Measurements from ENCODE around the gene TMEM72.

Gene TMEM72

DNA sequence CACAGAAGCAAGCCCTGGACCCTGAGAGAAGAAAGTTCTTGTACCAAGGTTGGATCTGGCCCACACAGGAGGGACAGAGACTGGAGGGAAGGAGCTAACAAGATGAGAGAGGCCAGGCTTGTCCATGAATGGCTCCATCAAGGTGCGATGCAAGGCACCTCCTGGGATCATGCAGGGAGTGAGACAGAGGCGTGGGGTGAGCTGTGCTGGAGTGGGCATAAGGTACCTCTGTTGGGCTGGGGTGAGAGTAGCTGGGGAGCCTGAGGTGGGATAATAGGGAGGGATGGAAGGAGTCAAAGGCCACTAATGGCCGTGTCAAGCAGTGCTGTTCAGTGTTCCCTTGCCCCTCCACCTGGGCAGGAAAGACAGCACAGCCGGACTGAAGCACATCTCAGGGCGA, 9.9 kb downstream of the TMEM72 start:
- DNase-seq, result no peak

DNA sequence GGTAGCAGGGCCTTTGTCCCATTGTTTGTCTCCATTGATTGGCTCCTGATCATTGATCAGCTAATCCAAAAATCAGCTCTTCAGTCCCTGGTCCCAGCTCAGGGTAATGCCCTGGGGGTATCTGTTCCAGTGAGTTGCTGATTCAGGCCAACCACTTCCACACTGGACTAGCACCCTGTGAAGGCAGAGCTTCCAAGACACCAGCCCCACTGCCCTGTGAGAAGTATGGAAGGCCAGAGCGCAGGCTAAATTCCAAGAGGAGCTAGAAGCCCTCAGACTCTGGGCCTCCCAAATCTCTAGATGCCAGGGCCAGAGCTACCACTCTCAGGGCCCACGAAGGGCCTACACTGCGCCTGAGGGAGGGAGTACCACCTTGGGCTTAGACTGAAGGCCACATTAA, 10.4 kb downstream of the TMEM72 start:
- DNase-seq, result no peak

DNA sequence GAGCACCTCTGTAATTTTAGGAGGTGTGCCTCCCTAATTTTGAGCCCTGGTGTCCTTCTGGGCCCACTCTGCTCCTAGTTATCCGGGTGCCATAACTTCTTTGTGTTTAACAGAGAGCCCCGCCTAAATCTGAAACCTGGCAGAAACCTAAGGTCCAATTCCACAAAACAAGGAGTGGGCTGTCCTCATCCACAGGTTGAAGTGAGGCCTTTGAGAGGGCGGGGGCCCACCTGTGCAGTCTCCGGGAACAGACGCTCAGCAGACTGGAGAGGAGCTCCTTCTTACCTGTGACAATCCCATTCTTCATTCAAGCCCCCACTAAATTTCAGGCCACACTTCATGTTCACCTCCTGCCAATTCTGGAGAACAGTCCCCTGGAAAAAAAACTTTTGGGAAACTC, 10.9 kb downstream of the TMEM72 start:
- no peak for DNase-seq

DNA sequence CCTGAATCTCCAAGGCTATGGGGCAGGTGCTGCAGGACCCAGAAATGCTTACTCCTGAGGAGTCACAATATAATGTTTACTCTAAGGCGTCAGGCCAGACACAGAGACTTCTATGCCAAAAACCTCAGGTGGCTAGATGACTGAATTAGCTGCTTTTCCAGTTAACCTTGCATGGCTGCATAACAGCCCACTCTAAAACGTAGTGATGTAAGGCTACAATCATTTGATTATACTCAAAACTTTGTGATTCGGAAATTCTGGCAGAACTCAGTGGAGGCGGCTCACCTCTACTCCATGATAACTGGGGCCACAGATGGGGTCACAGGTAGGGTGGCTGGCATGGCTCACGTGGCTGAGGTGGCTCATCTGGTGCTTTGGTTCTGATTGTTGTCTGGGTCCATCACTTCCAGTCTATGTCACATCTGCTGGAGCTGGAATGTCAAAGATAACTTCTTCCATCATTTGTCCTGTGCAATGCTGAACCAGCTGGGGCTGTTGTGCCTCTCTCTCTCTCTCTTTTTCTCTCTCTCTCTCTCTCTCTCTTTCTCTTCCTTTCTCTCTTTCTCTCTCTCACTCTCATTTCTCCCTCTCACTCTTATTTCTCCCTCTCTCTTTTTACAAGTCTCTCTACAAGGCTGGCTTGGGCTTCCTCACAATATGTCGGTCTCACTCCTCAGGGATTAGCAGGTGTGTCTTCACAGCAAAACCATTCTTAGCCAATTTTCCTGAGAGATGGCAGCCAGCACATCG, 11.8 kb downstream of the TMEM72 start:
- no peak for DNase-seq

DNA sequence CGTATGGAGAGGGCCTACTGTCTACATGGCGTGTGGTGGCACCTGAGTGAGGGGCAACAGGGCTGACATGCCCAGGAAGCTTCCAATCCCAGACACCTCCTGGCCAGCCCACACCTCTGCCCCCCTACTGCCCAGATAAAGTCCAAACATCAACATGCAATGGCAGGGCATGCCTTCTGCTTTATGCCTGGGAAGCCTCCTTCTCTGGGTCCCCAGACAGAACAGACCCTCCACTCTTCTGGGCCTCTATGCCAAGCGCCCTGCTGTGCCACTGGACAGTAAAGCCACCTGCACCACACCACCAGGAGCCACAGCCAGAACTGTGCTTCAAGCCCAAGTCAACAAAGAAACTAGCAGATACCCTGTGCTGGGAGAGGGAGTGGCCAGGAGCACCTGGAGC, 12.5 kb downstream of the TMEM72 start:
- no peak for DNase-seq

DNA sequence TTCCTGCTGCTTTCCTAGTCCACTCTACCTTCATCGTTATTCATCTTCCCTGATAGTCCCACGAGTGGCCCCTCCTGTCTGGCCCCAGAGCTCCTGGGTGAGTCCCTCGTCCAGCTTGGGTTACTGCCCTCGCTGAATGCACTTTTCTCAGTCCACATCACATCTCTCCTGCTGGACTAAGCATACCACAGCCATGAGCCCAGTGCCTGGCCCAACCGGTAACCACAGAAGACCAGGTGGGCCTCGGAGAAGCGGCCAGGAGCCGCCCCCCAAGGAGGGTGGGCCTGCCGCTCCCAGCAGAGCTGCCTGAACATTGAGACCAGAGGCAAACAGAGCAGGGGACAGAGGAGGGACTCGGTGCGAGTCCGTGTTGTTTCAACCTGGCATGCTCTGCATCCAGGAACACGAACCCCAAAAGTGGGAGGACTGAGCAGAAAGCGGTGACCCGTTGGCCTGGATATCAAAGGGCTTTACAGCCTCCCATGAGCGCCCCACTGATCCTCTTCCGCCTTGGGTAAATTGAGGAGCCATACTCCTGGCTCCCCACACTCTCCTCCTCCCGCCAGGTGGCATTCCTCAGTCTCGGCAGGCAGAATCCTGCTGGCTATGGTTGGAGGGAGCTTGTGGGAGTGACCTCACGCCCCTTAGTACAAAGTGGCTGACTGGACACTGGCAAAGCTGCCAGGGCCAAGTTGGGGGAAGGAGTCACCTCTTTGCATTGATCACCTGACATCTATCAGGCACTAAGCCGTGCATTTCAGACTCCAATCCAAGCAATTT, 13.3 kb downstream of the TMEM72 start:
- no peak for DNase-seq

DNA sequence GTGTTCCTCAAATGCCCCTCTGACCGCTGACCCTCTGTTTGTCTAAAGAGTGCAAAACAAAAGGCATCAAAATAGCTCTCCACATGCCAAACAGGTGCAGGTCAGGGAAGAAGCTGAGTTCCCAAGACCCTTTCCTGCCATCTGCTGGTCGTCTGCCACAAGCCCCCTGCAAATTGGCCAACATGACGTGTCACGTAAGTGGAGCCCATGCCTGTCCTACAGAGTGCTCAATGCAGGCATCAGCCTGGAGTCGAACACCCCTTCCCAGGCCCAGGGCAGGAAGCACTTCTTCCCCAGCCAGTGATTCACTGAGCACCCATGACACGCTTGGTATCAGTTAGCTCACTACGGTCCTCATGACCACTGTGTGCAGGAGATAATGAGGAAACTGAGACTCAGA, 14.1 kb downstream of the TMEM72 start:
- DNase-seq, result no peak

DNA sequence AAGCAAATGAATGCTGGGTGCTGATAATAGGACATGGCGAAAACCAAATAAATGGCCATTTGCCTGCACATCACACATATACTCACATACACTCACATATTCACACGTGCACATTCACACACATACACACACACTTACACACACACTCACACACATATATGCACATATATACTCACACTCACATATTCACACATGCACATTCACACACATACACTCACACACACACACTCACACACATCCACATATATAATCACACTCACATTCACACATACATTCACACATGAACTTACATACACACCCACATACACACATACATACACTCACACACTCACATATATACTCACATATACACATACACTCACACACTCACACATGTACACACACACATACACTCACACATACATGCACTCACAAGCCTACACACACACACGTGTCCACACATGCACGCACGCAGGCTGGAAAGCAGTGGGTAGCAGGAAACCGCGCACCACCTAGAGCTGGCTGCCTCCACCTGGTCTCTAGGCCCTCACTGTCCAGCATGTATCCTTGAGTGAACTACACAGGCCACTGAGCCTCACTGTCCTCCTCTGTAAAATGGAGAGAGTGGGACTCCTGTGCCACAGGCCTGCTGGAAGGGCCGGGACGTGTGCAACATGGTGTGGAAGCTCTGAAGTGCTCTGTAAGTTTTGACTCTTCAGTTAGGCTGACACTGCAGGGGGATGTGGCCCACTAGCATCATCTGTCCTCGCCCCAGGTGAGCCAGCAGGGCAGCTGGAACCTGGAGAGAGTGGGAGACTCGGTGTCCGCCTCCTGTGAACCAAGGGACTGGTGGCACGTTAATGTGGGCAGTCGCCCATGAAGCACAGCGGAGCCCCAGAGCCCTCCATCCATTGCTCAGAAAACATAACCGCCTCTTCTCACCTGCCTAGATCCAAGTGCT, 14.9 kb downstream of the TMEM72 start:
- DNase-seq, result no peak

DNA sequence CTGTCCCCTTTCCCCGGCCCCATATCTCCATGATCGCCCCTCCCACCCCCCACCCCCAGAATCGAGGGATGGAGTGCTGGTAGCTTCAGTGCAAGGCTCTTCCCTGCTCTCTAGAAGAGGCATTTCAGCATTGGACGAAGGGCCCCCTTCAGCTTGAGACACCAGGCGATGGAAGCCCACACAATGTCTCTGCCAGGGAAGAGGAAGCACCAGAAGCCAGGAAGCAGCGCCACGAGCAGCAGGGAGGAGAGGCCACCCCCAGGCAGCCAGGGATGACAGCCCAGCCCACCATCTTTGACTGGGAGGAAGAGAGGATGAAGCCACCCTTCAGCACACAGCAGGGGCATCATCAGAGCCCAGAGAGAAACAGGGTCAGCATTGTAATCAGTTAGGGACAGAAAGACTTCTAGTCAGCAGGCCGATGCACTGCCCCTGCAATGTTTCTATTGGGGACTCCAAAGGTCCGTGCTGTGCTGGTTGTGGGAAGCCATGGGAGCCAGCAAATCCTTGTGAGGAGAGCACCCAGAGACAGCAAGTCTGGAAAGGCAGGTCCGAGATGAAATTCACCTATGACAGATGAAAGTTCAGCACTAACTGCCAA, 15.7 kb downstream of the TMEM72 start:
- DNase-seq, result no peak

DNA sequence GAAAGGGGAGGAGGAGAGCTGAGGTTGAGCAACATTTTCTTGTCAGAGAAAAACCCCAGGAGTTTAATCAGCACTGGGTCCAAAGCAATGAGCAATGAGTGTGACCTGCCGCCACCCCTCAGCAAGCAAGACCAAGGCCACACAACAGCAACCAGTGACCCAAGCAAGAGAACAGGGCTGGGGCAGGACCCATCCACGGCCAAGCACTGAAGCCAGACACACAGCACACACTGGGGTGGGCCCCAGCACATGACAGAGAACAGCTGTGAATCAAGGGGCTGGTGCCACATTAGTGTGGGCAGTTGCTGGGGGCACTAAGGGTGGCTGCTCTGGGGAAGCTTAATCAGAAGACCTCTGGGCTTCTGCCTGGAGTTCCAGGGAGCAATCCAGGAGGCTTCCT, 16.2 kb downstream of the TMEM72 start:
- DNase-seq, result no peak

DNA sequence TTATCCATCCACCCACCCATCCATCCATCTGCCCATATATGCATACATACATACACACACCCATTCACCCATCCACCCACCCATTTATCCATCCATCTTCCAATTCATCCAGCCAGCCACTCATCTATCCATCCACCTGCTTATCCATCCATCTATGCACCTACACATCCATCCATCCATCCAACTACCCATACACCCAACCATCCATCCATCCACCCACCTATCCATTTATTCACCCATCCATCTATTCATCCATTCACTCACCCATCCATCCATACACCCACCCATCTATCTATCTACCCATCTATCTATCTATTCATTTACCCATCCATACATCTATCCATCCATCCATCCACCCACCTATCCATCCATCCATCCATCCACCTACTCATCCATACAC, 17.3 kb downstream of the TMEM72 start:
- DNase-seq, result no peak

DNA sequence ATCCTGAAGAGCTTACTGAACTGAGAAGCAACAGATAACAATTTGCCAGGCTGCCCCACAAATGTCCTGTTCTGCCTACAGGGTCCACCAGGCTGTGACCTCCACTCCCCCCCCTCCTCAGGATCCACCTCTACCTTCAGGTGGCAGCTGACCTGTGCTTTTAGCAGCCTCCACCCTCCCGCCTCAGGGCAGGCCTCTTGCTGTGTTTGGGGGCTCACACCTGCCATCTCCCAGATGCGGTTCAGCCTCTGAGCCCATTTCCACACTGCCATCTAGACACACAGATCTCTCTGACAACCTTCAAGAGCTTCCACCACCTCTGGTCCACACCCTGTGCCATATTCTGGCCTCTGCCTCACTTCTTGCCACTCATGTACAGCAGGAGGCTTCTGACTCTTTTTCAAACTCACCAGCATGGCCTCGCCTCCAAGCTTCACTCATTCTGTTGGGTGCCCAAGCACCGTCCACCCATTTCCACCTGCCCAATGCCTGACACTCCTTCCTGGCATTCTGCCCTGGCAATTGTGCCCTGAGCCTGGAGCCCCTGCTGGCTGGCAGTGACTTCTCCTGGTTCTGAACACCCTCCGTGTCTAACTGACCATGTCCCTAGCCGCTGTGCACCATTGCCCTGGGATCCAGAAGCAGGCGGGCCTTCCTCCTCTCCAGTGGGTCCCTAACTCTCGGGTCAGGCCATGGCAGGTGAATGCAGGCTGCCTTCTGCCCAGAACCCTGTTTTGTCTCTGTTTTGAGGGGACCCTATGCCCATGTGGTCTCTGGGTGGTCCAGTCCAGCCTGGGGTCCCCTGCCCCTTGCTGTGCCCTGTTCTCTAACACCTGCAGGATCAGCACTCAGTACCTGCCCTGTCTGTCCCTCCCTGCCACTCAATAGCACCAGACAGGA, 18.5 kb downstream of the TMEM72 start:
- DNase-seq, result no peak

DNA sequence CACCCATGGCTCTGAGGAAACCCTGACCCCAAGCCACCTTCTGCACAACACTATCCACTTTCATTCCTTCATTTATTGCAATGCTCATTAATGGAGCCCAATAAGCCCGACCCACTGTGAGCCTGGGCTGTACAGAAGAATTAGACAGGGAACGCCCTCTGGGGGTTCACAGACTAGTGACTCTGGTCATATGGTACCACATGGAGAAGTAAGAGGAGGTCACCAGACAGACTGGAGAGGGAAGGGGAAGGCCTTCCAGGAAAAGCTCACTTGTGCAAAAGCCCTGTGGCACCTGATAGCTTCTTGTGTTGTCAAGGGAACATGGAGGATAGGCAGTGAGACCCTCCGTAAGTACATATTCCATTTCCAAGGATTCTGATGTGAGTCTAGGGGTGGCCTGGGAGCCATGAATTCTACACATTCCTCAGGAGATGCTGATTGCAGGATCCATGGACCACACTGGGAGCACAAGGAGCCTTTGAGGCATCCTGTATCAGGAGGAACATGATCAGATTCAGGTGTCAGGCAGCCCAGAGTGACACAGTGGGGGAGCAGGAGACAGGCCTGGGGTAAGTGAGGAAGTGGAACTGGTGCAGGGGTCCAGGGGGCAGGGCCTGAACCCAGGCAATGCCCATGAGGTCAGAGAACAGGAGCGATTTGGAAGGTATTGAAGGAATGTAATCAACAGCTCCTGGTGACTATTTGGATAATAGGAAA, 19.9 kb downstream of the TMEM72 start:
- DNase-seq, result no peak

DNA sequence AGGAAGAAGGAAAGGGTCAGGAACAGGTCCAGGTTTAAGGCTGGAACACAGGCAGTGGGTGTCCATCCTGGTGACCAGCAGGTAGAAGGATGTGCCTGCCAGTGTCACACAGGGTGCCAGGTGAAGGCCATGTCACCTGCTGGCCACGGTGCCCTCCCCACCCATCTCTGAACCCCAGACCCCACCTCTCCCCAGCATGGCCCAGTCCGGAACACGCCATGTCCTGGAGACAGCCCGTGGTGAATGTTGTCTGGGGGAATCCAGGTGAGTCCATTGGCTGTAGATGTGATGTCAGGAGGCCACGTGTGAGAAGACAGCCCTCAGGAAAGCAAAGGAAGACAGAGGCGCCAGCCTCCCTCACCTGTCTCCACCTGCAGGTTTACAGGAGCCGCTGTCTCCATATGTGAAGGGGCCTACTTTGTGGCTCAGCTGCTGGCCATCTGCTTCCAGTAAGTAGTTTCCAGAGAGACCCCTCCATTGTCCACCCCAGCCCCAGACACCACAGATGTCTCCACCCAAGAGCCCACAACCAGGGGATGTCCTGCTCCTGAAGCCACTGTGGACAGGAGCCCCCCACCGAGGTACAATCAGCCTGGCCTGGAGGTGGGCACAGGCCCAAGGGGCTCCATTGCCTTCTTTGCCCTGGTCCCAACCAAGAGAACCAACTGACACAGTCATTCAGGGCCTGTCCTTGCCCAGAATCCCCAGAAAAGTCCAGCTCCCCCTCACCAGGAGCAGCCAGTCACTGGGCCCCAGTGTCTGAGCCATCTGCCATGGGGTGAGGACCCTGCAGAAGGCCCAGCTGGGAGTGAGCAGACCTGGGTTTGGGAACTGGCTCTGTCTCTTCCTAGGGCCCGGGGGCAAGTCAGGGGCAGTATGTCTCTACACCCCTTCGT, 20.7 kb downstream of the TMEM72 start:
- DNase-seq, result no peak

DNA sequence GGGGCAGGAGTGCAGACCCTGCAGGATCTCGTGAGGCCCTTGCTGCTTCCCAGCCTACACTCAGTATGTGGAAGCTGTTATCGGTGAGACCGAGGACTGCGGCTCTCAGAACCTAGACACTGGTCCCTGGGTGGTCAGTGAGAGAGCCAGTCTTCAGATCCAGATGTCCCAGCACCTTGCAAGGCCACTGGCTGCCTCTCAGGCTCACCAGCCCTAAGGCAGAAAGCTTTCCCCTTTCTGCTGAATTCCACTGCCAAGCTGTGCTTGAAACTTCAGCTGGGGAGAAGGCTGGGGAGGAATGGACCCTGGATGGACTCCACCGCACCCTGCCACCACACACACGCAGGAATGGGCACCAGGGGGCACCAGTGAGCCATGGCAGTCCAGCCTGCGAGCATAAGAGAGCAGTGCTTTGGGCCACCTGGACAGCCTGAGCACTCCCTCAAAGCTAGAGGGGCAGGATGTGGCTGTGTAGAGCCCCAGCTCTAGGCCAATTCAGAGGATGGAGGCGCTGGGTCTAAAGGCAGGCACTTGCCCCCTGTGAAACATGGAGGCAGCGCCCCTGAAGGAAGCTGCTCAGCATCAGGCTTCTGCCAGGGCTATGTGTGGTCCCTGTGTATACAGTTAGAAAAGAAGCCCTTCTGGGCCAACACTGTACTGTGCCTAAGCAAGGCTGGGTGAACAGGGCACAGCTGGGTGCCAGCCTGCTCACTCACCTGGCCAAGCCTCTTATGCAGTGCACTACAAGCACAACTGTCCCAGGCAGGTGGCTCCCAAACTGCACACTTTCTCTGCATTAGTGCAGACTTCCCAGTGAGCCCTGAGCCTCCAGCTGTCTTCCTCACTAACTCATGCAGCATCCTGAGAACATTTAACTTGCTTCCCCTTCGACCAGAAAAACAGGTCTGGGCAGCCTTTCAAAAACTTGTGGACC, 21.6 kb downstream of the TMEM72 start:
- peak; percentile 37 for DNase-seq

DNA sequence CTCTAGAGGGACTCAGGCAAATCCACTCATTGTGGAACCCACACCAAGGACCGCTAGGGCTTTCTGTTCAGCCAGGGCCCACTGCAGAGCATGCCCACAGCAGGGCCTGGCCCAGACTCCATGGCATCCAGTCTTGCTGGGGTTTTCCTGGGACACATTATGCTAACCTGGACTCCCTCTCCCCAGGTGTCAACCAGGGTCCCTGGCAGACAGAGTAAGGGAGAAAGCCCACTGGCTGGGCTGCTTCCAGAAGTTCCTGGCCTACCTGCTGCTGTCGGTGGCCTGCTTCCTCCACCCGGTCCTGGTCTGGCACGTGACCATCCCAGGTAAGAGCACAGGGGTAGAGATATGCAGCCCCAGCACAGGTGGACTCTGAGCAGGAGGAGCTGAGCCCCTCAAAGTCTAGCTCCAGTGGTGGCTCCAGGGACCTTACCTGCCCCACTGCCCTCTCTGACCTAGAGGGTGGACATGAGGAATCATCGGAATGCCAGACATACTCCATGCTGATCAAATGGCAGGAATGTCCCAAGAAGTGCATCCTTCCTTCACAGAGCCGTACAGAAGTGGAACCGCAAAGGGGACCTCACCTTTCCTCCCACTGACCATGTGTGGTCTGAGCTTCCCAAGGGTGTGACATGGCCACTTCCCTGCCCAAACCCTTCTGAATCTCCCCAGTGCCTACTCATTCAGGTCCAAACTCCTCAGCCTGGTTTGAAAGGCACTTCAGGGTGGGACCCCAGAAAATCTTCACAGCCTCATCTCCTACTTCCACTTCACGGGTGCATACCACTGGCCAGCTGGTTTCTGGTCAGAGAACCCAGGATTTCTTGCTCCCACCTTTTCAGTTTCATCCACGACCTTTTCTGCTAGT, 22.5 kb downstream of the TMEM72 start:
- no peak for DNase-seq

DNA sequence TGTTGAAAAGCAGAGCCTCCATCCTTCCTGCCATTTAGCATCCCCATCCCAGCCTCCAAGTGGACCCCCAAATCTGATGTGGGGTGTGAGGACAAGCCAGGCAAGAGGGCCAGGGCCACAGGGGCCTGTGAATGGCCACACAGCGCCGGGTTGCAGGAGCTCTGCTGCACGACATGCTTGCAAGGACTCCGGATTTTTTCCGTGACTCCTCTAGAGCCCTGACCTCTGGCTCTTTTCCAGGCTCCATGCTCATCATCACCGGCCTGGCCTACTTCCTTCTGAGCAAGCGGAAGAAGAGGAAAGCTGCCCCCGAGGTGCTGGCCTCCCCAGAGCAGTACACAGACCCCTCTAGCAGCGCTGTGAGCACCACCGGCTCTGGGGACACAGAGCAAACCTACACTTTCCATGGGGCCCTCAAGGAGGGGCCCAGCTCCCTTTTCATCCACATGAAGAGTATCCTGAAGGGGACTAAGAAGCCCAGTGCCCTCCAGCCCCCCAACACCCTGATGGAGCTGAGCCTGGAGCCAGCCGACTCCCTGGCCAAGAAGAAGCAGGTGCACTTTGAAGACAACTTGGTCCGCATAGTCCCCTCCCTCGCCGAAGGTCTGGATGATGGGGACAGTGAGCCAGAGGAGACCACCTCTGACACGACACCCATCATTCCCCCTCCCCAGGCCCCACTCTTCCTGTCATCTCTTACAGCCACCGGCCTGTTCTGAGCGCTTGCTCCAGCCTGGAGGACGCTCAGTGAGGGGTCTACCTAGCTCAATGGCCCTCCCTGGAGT, 23.5 kb downstream of the TMEM72 start:
- DNase-seq, result no peak
